Mesothelial cell of epicardium (in vitro differentiated cells): ENCODE measurements around the gene CCDC34. TPM values are rescaled to one million over a fixed set of nuclear protein-coding genes. Genes with fewer than 3 reads are reported as not detected.

Experiments
- DNase-seq, 2 experiments: peaks; one replicate each; pipeline ENCODE4 v3.0.0; 2021; ENCODE audit warnings: low spot score in 2 of 2; ENCODE audit not compliant: unreplicated experiment in 2 of 2
- H3K27ac Mint-ChIP-seq: 2 replicates; pipeline ENCODE4 v1.8.0; 2021; ENCODE audit warnings: mixed read lengths
- H3K27me3 Mint-ChIP-seq: 2 replicates; pipeline ENCODE4 v1.8.0; 2021; ENCODE audit warnings: low read depth, mixed read lengths
- H3K36me3 Mint-ChIP-seq: 2 replicates; pipeline ENCODE4 v1.8.0; 2021; ENCODE audit warnings: mixed read lengths
- H3K4me1 Mint-ChIP-seq: 2 replicates; pipeline ENCODE4 v1.8.0; 2021; ENCODE audit warnings: mixed read lengths
- H3K4me3 Mint-ChIP-seq: 2 replicates; pipeline ENCODE4 v1.8.0; 2021; ENCODE audit warnings: mild to moderate bottlenecking, moderate library complexity, mixed read lengths
- H3K9me3 Mint-ChIP-seq: 2 replicates; pipeline ENCODE4 v1.8.0; 2021; ENCODE audit warnings: mixed read lengths
- CTCF ChIP-seq: fragments of 200-600 bp; sonication (generic); IDR thresholded peaks from one replicate; pipeline ENCODE4 v1.5.0; 2021; ENCODE audit warnings: antibody characterized with exemption; ENCODE audit not compliant: unreplicated experiment
- total RNA-seq: library from RNA; stranded (reverse); gene quantifications from 3 replicates; pipeline ENCODE4 v1.2.1, GENCODE V29; 2021

CCDC34 gene
- total RNA-seq, 1 donor from 2014 or later: 13.9 TPM

GRCh38 chr11:27409049-27409448 is 46.0 kb upstream of the CCDC34 start:
- Mint-ChIP-seq H3K27me3 (no peaks in the 10 kb centered on the region), H3K4me3 (no peak overlapping the region), H3K27ac (no peak overlapping the region), H3K9me3 (no peaks in the 10 kb centered on the region), H3K4me1 (peaks cover 3% of the 10 kb centered on the region), H3K36me3 (no peaks in the 10 kb centered on the region)
- no peak for DNase-seq
- TF ChIP-seq CTCF: no peak

- Mint-ChIP-seq H3K27ac (no peak overlapping the region), H3K4me1 (no peaks in the 10 kb centered on the region), H3K9me3 (no peaks in the 10 kb centered on the region), H3K27me3 (no peaks in the 10 kb centered on the region), H3K4me3 (no peak overlapping the region), H3K36me3 (no peaks in the 10 kb centered on the region)
- no peak for TF ChIP-seq CTCF
- no peak for DNase-seq
Observed at GRCh38 chr11:27408246-27408800, 45.3 kb upstream of the CCDC34 start.

GRCh38 chr11:27406498-27407354 is 43.7 kb upstream of the CCDC34 start:
- H3K4me1 Mint-ChIP-seq: peaks cover under 1% of the 10 kb centered on the region
- TF ChIP-seq CTCF: no peak
- no peaks in the 10 kb centered on the region for H3K36me3 Mint-ChIP-seq
- H3K4me3 Mint-ChIP-seq: no peak overlapping the region
- no peak overlapping the region for H3K27ac Mint-ChIP-seq
- H3K27me3 Mint-ChIP-seq: no peaks in the 10 kb centered on the region
- H3K9me3 Mint-ChIP-seq: no peaks in the 10 kb centered on the region
- no peak for DNase-seq

GRCh38 chr11:27405134-27405533 is 42.1 kb upstream of the CCDC34 start:
- Mint-ChIP-seq H3K4me1 (peaks cover 2% of the 10 kb centered on the region), H3K27ac (no peak overlapping the region), H3K27me3 (no peaks in the 10 kb centered on the region), H3K36me3 (no peaks in the 10 kb centered on the region), H3K4me3 (no peak overlapping the region), H3K9me3 (no peaks in the 10 kb centered on the region)
- no peak for DNase-seq
- TF ChIP-seq CTCF: no peak

- no peaks in the 10 kb centered on the region for H3K27me3 Mint-ChIP-seq
- no peak for TF ChIP-seq CTCF
- H3K4me3 Mint-ChIP-seq: no peak overlapping the region
- peaks cover 2% of the 10 kb centered on the region for H3K4me1 Mint-ChIP-seq
- H3K36me3 Mint-ChIP-seq: no peaks in the 10 kb centered on the region
- DNase-seq: no peak
- no peaks in the 10 kb centered on the region for H3K9me3 Mint-ChIP-seq
- H3K27ac Mint-ChIP-seq: no peak overlapping the region
Observed at GRCh38 chr11:27404427-27404826, 41.4 kb upstream of the CCDC34 start.
